Tibial nerve (tissue), 3 donors: Measurements from ENCODE around the gene TTC28.

Experiments used
- CTCF ChIP-seq, 5 experiments: fragments of 200-600 bp in 3 of 5; fragments of 450-650 bp in 2 of 5; sonication (generic) in 3 of 5; IDR thresholded peaks; one replicate each; pipeline ENCODE4 v1.5.1; 2016 to 2019; ENCODE audit warnings: antibody characterized with exemption in 5 of 5, mild to moderate bottlenecking in 3 of 5, moderate library complexity in 2 of 5
- POLR2A ChIP-seq, 2 donors: fragments of 450-650 bp; IDR thresholded peaks; one replicate each; pipeline ENCODE4 v1.6.1; 2017; ENCODE audit warnings: antibody characterized with exemption in 2 of 2, mild to moderate bottlenecking in 2 of 2, moderate library complexity in 2 of 2

- no peak for TF ChIP-seq CTCF (IDR thresholded peaks at IDR 0.05)
- no peak for TF ChIP-seq POLR2A (IDR thresholded peaks at IDR 0.05)
Observed at GRCh38 chr22:28064920-28065319, 614.7 kb downstream of the TTC28 start.
